Epithelial cell of proximal tubule (primary cell): ENCODE data around the gene TES. TPM values are rescaled to one million over a fixed set of nuclear protein-coding genes. Genes with fewer than 3 reads are reported as not detected.
"Not testable (repeated sequence)": the region's sequence is repeated elsewhere in the genome, so short reads cannot be mapped to it uniquely, and the experiment has no call there.

Source experiments
- DNase-seq: peaks from one replicate; pipeline ENCODE4 v3.0.0-alpha.2; 2011; ENCODE audit warnings: low read depth
- H3K4me3 ChIP-seq: 2 replicates; pipeline ENCODE4 v1.5.1; 2011; ENCODE audit warnings: low read depth, mild to moderate bottlenecking, low read length
- total RNA-seq: library from RNA; depleted of rRNA; stranded (reverse); fragments of >200 nt; gene quantifications from 2 replicates; pipeline ENCODE4 v1.2.3, GENCODE V29; 2015
- TF ChIP-seq, protein P1 (sequence below): conservative IDR thresholded peaks from 2 replicates; pipeline ENCODE4 v1.5.1; 2012; ENCODE audit warnings: low read depth, mild to moderate bottlenecking, low read length

Gene TES
- total RNA-seq, 1 donor from 2014 or later, result 174 TPM

DNA sequence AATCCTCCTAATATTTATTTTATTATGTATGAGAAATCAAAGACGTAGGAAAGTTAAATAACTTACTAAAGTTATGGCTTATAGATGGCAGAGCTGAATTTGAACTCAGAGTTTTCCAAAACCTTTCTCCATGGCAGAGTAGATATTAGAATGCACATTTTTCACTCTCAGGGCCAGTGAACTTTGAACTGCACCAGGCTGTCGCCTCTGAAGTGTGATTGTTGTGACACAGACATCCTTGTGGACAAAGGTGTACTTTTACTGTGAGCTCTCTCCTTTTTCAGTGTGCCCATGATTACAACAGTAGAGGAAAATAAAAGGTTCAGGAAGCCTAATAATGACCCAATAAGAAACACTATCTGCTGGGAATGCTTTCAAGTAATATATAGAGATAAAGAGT is 29.1 kb downstream of the TES start:
- DNase-seq, result no peak
- no peak overlapping the region for H3K4me3 ChIP-seq
- TF ChIP-seq, protein P1, sequence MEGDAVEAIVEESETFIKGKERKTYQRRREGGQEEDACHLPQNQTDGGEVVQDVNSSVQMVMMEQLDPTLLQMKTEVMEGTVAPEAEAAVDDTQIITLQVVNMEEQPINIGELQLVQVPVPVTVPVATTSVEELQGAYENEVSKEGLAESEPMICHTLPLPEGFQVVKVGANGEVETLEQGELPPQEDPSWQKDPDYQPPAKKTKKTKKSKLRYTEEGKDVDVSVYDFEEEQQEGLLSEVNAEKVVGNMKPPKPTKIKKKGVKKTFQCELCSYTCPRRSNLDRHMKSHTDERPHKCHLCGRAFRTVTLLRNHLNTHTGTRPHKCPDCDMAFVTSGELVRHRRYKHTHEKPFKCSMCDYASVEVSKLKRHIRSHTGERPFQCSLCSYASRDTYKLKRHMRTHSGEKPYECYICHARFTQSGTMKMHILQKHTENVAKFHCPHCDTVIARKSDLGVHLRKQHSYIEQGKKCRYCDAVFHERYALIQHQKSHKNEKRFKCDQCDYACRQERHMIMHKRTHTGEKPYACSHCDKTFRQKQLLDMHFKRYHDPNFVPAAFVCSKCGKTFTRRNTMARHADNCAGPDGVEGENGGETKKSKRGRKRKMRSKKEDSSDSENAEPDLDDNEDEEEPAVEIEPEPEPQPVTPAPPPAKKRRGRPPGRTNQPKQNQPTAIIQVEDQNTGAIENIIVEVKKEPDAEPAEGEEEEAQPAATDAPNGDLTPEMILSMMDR, result no peak

GRCh38 chr7:116240024-116240668 is 29.8 kb downstream of the TES start:
- no peak overlapping the region for H3K4me3 ChIP-seq
- DNase-seq, result no peak
- TF ChIP-seq, protein P1, result no peak

GRCh38 chr7:116241291-116241690 is 31.0 kb downstream of the TES start:
- TF ChIP-seq, protein P1, result no peak
- no peak overlapping the region for H3K4me3 ChIP-seq
- no peak for DNase-seq

- TF ChIP-seq, protein P1, result no peak
- DNase-seq, result no peak
- H3K4me3 ChIP-seq, result no peak overlapping the region
Measured at GRCh38 chr7:116242178-116242577, 31.8 kb downstream of the TES start.

GRCh38 chr7:116242759-116243158 is 32.4 kb downstream of the TES start:
- H3K4me3 ChIP-seq, result no peak overlapping the region
- DNase-seq, result no peak
- TF ChIP-seq, protein P1, result no peak

- DNase-seq, H3K4me3 ChIP-seq: not testable (repeated sequence)
Measured at GRCh38 chr7:116244803-116245202, 34.5 kb downstream of the TES start.

- TF ChIP-seq, protein P1, result no peak
- no peak overlapping the region for H3K4me3 ChIP-seq
- DNase-seq, result no peak
Measured at GRCh38 chr7:116246357-116246756, 36.0 kb downstream of the TES start.
